Measurements from ENCODE around the gene CTXN1. TPM values are rescaled to one million over a fixed set of nuclear protein-coding genes. Genes with fewer than 3 reads are reported as not detected.

The CTXN1 gene
- total RNA-seq, 1 experiment from 2014 or later, result 71.7 TPM

GRCh38 chr19:7971553-7972520 is 45.9 kb upstream of the CTXN1 start:
- no peaks in the 10 kb centered on the region for H3K9me3 ChIP-seq (ENCODE audit: low read depth, low read length, poor library complexity, severe bottlenecking)
- POLR2A ChIA-PET (ENCODE audit: low non-redundant PET), result no interaction called here
- no peaks in the 10 kb centered on the region for H3K27me3 ChIP-seq (replicated peaks; ENCODE audit: insufficient read depth, low read depth, low read length, poor library complexity)
- BruUV-seq (replicated peaks), result no TSS peak
- CTCF ChIA-PET, result interaction anchor here (0.6 kb wide), 1 partner anchor 346 kb away, joined by 8 read pairs; no protein-coding TSS in a partner anchor
- no peak for DNase-seq (ENCODE audit: low spot score)
- H3K4me1 ChIP-seq (ENCODE audit: insufficient read depth, low read length, poor library complexity, severe bottlenecking), result no peaks in the 10 kb centered on the region
- no peak overlapping the region for H3K4me3 ChIP-seq (ENCODE audit: low read depth, low read length, poor library complexity, severe bottlenecking)
- no peak overlapping the region for H3K27ac ChIP-seq (ENCODE audit: low read depth, low read length, poor library complexity, severe bottlenecking)
- no peak for TF ChIP-seq EZH2 (IDR thresholded peaks at IDR 0.05; ENCODE audit: borderline replicate concordance, low read depth, low read length, poor library complexity, severe bottlenecking)
- TF ChIP-seq CTCF (conservative IDR thresholded peaks at IDR 0.05; ENCODE audit: low read depth, low read length), result no peak
- intact Hi-C loops (cut with micrococcal nuclease; ENCODE audit: unreplicated experiment), result no loop called here
- H3K36me3 ChIP-seq (ENCODE audit: insufficient read depth, low read length, poor library complexity, severe bottlenecking), result peaks cover 53% of the 10 kb centered on the region

- intact Hi-C loops (cut with micrococcal nuclease; ENCODE audit: unreplicated experiment), result no loop called here
- no peaks in the 10 kb centered on the region for H3K9me3 ChIP-seq (ENCODE audit: low read depth, low read length, poor library complexity, severe bottlenecking)
- H3K36me3 ChIP-seq (ENCODE audit: insufficient read depth, low read length, poor library complexity, severe bottlenecking), result peaks cover 57% of the 10 kb centered on the region
- H3K27ac ChIP-seq (ENCODE audit: low read depth, low read length, poor library complexity, severe bottlenecking), result no peak overlapping the region
- BruUV-seq (replicated peaks), result no TSS peak
- H3K4me1 ChIP-seq (ENCODE audit: insufficient read depth, low read length, poor library complexity, severe bottlenecking), result no peaks in the 10 kb centered on the region
- H3K4me3 ChIP-seq (ENCODE audit: low read depth, low read length, poor library complexity, severe bottlenecking), result no peak overlapping the region
- peak; percentile 67 for DNase-seq (ENCODE audit: low spot score)
- ChIA-PET CTCF (interaction anchor here (0.5 to 1.0 kb wide), 6 partner anchors 22 to 283 kb away, joined by 3 to 21 read pairs (median 6); no protein-coding TSS in a partner anchor), POLR2A (ENCODE audit: low non-redundant PET) (no interaction called here)
- TF ChIP-seq CTCF (conservative IDR thresholded peaks at IDR 0.05; ENCODE audit: low read depth, low read length), result peak; percentile 85
- TF ChIP-seq EZH2 (IDR thresholded peaks at IDR 0.05; ENCODE audit: borderline replicate concordance, low read depth, low read length, poor library complexity, severe bottlenecking), result no peak
- H3K27me3 ChIP-seq (replicated peaks; ENCODE audit: insufficient read depth, low read depth, low read length, poor library complexity), result no peaks in the 10 kb centered on the region
Measured at GRCh38 chr19:7970716-7971448, 44.9 kb upstream of the CTXN1 start.

- ChIA-PET POLR2A (ENCODE audit: low non-redundant PET) (no interaction called here), CTCF (no interaction called here)
- intact Hi-C loops (cut with micrococcal nuclease; ENCODE audit: unreplicated experiment), result no loop called here
- H3K9me3 ChIP-seq (ENCODE audit: low read depth, low read length, poor library complexity, severe bottlenecking), result no peaks in the 10 kb centered on the region
- H3K27ac ChIP-seq (ENCODE audit: low read depth, low read length, poor library complexity, severe bottlenecking), result no peak overlapping the region
- no TSS peak for BruUV-seq (replicated peaks)
- no peaks in the 10 kb centered on the region for H3K4me1 ChIP-seq (ENCODE audit: insufficient read depth, low read length, poor library complexity, severe bottlenecking)
- H3K27me3 ChIP-seq (replicated peaks; ENCODE audit: insufficient read depth, low read depth, low read length, poor library complexity), result no peaks in the 10 kb centered on the region
- peaks cover 64% of the 10 kb centered on the region for H3K36me3 ChIP-seq (ENCODE audit: insufficient read depth, low read length, poor library complexity, severe bottlenecking)
- no peak for DNase-seq (ENCODE audit: low spot score)
- no peak overlapping the region for H3K4me3 ChIP-seq (ENCODE audit: low read depth, low read length, poor library complexity, severe bottlenecking)
- no peak for TF ChIP-seq EZH2 (IDR thresholded peaks at IDR 0.05; ENCODE audit: borderline replicate concordance, low read depth, low read length, poor library complexity, severe bottlenecking)
- no peak for TF ChIP-seq CTCF (conservative IDR thresholded peaks at IDR 0.05; ENCODE audit: low read depth, low read length)
Measured at GRCh38 chr19:7969555-7969939, 43.6 kb upstream of the CTXN1 start.
